HG03039 (cell line): ENCODE results near the gene HPRT1.

ENCODE experiments used
- ATAC-seq: cut with Tn5 transposase; IDR thresholded peaks from one replicate; pipeline ENCODE4 v1.9.1; 2021; ENCODE audit warnings: mild to moderate bottlenecking, moderate library complexity; ENCODE audit not compliant: unreplicated experiment

Gene HPRT1

DNA sequence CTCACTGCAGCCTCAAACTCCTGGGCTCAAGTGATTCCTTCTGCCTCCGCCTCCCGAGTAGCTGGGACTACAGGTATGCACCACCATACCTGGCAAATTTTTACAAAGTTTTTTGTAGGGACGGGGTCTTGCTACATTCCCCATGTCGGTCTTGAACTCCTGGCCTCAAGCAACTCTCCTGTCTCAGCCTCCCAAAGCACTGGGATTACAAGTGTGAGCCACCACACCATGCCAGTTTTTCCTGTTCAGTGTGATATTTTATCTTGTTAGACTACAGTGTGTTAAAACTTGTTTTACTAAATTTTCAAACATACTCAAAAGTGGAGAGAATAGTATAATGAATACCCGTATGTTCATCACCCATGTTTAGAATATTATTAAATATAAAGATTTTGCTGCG is 12.1 kb downstream of the HPRT1 start:
- no peak for ATAC-seq

DNA sequence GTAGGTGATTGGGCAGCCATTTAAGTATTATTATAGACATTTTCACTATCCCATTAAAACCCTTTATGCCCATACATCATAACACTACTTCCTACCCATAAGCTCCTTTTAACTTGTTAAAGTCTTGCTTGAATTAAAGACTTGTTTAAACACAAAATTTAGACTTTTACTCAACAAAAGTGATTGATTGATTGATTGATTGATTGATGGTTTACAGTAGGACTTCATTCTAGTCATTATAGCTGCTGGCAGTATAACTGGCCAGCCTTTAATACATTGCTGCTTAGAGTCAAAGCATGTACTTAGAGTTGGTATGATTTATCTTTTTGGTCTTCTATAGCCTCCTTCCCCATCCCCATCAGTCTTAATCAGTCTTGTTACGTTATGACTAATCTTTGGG is 16.3 kb downstream of the HPRT1 start:
- ATAC-seq, result no peak

DNA sequence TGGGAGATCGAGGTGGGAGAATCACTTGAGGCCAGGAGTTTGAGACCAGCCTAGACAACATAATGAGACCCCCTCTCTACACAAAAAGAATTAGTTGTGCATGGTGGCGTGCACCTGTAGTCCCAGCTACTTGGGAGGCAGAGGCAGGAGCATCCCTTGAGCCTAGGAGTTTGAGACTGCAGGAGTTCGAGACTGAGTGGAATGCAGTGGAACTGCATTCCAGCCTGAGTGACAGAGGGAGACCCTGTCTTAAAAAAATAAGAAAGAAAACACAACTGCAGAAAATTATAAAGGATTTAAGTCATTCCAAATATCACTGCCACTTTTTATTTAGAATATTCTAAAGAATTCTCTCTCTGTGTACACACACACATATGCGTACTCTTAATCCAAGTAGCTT is 18.4 kb downstream of the HPRT1 start:
- ATAC-seq, result no peak

- no peak for ATAC-seq
Measured at GRCh38 chrX:134480061-134480460, 20.1 kb downstream of the HPRT1 start.

DNA sequence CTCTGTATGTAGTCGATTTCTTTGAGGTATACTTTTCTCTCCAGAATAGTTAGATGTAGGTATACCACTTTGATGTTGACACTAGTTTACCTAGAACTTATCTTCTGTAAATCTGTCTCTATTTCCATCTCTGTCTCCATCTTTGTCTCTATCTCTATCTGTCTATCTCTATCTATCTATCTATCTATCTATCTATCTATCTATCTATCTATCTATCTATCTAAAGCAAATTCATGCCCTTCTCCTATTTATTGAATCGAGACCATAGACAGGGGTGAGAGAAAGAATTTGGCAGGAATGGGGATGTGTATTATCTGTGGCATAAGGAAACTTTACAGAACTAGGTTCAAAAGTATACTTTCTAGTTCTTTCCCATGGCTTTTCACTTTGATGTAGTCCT is 21.4 kb downstream of the HPRT1 start:
- ATAC-seq, result no peak

DNA sequence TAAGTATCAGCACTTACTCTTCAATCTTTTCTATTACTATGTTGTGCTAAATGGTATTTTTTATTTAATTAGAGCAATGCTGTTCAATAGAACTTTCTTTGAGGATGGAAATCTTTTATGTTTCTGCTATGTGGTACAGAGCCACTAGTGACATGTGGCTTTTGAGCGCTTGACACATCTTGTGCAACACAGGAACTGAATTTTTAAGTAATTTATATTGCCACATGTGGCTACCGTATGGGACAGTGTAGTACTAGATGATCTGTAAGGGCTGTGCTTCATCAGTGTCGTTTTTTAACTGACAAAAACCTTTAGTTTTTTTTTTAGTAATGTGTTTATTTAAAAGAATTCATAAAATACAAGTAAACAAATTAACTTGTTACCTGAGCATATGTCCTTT is 22.4 kb downstream of the HPRT1 start:
- no peak for ATAC-seq

DNA sequence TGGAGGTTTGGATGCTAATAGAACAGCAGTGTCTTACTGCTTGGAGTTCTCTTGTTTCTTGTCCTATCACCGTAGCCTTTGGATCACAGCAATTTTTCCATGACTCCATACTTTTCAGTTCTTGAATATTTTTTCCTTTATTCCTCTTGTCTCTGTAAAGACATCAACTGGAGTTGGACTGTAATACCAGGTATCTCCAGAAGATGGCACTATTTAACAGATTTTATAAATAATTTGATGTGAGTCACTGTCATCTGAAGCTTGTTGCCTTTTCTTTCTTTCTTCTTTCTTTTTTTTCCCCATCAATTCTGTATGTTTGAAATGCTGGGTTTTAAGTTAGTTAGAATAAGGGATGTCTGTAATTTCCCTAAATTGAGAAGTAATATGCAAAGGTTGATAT is 24.1 kb downstream of the HPRT1 start:
- ATAC-seq, result no peak

DNA sequence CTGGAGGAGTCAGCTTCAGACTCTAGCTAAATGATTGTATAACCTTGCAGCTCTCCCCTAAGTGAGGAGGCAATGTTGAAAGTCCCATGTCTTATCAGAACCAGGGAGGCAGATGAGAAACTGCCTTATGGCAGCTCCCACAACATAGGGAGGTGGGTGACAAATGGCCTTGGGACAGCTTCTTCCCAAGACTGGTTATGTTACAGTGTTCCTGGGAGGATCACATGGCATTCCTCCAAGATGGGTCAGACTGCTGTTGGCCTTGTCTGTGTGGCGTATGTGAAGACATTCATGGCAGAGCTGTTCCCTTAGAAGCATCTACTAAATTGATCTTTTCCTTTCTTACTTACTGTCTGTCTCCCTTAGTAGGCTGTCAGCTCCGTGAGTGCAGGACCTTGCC is 42.0 kb downstream of the HPRT1 start:
- no peak for ATAC-seq

DNA sequence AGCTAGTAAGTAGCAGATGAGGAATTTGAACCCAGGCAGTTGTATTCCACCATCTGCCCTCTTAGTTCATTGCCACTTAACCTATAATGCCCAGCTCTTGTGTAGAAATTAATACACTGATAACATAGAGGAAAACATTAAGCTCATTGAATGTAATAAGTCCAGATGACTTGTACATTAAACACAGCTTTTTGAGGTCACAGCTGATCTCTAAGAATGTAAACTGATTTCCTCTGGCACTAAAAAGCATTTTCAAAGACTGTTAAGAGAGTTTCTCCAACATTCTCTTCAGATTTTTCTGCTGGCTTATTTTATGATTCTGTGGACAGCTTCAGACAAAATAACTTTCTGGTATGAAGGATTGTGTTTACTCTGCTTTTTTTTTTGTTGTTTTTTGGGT is 42.7 kb downstream of the HPRT1 start:
- ATAC-seq, result no peak

DNA sequence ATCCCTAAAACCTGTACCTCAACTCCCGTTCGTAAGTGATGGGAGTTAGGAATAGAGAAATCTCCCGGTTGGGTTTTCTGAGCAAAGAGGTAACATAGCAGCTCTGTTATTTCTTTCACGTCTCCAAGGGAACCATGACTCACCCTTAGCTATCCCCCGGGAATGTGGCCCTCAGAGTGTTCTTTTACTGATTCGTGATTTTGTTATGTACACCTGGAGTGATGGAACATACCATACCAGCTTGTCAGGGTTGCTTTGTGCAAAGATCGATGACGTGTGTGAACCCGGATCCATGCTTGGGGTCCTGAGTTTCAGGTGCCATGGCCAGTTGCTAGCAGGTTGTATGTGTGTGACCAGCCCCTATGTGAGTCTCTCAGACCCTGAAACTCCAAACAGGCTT is 52.6 kb downstream of the HPRT1 start:
- no peak for ATAC-seq

- ATAC-seq, result no peak
Measured at GRCh38 chrX:134513091-134513490, 53.1 kb downstream of the HPRT1 start.

DNA sequence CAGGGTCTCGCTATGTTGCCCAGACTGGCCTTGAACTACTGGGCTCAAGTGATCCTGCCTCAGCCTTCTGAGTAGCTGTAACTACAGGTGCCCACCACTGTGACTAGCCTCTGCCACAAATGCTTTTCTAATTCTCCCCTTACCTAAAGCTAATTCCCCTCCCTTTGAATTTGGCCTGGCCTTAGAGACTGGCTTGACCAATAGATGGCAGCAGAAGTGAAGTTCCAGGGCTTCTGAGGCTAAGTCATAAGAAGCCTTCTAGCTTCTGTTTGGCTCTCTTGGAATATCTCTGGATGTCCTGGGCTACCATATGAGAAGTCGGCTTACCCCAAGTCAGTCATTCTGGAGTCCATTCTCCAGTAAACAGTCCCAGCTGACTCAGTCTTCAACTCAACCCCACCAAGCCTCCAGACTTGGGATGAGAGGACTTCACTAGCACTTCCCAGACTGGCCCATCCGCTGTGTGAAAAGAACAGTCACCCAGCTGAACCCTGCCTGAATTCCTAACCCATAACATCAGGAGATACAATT is 61.0 kb downstream of the HPRT1 start:
- no peak for ATAC-seq

GRCh38 chrX:134524181-134524580 is 64.2 kb downstream of the HPRT1 start:
- ATAC-seq, result no peak

GRCh38 chrX:134525086-134525792 is 65.3 kb downstream of the HPRT1 start:
- no peak for ATAC-seq

- no peak for ATAC-seq
Measured at GRCh38 chrX:134526399-134526798, 66.4 kb downstream of the HPRT1 start.

DNA sequence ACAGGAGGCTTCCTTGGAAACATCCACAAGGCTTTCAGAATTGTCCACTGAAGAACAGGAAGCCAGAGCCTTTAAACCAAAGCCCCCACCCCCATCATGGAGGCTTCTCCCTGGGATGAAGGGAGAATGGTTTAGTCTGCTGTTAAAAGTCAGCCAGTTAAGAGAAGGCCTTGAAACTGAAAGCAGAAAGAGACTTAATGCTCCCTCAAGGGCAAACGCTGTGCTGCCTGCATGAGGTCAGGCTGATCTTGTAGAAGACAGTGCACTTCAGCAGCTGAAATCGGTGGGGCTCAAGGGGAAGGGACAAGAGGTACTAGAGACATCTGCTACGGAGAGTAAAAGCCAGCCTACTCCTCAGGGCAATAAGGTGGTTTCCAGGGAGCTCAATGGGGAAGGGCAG is 69.0 kb downstream of the HPRT1 start:
- ATAC-seq, result no peak

DNA sequence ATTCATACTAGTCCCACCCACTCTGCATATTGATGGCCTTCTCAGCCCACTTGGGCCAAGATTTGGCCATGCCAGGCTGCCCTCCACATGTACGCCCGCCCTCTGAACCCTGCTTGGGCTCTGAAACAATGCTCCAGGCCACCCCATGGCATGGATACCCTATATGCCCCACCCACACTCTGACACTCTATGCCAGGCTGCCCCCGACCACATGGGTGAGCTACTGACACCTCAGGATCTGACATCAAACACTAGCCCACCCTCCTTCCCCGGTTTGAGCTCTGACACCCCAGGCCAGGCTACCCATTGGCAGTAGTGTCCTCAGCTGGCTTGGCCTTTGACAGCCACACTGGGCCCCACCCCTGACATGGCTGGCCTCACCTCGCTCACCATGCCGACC is 69.5 kb downstream of the HPRT1 start:
- ATAC-seq, result no peak

GRCh38 chrX:134530845-134531244 is 70.9 kb downstream of the HPRT1 start:
- no peak for ATAC-seq

DNA sequence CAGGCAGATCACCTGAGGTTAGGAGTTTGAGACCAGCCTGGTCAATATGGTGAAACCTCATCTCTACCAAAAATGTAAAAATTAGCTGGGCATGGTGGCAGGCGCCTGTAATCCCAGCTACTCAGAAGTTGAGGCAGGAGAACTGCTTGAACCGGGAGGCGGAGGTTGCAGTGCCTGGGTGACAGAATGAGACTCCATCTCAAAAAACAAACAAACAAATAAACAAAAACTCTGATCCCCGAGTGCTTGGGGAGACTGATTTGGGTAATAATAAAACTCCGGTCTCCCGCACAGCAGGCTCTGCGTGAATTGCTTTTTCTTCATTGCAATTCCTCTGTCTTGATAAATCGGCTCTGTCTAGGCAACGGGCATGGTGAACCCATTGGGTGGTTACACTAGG is 73.4 kb downstream of the HPRT1 start:
- ATAC-seq, result no peak

DNA sequence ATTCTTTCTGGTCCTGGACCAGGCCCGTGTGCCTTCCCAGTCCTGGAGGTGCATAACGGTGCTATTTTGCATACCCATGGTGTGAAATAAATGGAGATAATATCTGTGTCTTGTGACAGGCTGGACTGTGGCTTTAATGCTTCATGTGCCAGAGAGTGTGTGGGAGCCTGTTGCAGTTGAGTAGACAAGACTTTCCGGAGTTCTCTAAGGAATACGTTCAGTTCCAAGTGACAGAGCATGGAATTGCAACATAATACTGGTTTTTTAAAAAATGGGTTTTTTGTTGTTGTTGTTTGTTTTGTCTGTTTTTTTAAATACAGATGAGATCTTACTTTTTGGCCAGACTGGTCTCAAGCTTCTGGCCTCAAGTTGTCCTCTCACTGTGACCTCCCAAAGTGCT is 74.0 kb downstream of the HPRT1 start:
- no peak for ATAC-seq

DNA sequence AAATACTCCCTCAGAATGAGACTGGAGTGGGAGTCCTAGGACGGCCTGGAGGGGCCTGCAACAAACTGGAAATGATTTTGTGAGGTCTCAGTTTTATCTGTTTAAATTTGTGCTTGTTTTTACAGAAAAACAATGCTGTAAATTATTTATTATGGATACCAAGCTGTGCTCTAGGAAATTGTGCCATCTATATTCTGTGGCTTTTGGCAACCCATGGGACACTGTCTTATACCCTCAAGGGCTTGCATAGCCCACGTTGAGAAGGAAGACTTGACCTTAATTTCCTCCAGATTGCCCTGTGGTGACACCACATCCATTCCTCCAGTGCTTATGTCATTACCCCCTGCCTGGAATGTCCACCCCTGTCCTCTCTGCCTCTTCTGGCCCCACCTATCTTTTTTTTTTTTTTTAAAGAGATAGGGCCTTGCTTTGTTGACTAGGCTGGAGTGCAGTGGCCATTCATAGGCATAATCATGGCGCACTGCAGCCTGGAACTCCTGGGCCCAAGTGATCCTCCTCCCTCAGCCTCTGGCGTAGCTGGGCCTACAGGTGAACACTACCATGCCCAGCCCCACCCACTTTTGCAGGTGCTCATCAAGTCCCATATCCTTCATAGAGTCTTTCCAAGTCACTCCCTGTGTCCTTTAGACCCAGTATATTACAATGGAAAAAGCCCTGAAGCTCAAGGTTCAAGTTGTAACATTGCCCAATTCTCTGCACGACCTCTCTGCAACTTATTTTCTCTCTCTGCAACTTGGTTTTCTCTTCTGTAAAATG is 77.4 kb downstream of the HPRT1 start:
- no peak for ATAC-seq

DNA sequence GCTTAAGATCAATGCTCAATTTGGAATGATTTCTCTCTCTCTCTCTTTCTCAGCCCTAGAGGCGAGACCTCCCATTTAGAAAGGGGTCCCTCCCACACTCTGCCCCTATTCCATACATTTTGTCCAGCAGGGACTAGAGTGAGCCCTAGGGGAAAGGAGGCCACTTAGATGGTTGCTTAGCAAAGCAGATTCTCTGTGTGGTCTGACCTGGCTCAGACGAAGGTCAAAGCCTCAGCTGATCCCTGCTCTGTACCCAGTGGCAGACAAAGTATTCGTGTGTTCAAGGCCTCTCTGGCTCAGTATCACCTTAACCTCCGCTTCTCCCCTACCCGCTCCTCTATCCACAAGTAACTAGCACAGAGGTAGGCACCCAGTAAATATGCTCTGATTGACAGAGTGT is 78.4 kb downstream of the HPRT1 start:
- no peak for ATAC-seq
